ENCODE measurements around the gene NCMAP.

- TF ChIP-seq CTCF (IDR thresholded peaks at IDR 0.05) (no peak), SIN3A (IDR thresholded peaks at IDR 0.05; ENCODE audit: borderline replicate concordance, insufficient read depth, low read depth, low read length) (no peak), POLR2AphosphoS5 (IDR thresholded peaks at IDR 0.05; ENCODE audit: low read depth, low read length) (no peak)
These were observed 49.8 kb downstream of the NCMAP start for GRCh38 chr1:24605534-24606295.

Data from Panc1 (cell line).